HG03064 (cell line): ENCODE data around the gene MBD3.

Experiments used
- ATAC-seq: cut with Tn5 transposase; IDR thresholded peaks from one replicate; pipeline ENCODE4 v1.9.1; 2021; ENCODE audit warnings: low read depth; ENCODE audit not compliant: unreplicated experiment

The MBD3 gene

DNA sequence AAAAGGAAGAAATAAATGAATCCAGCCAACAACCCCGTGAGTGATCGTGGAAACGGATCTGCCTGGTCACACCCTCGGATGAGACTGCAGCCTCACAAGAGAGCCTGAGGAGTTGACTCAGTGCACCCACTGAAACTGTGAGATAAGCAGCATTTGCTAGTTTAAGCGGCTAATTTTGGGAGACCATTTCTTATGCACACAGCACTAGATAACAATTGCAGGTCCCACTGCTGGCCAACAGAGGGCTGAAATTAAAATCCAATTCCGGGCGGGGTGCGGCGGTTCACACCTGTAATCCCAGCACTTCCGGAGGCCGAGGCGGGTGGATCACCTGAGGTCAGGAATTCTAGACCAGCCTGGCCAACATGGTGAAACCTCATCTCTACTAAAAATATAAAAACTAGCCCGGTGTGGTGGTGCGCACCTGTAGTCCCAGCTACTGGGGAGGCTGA lies 9.0 kb upstream of the MBD3 start:
- ATAC-seq, result no peak

DNA sequence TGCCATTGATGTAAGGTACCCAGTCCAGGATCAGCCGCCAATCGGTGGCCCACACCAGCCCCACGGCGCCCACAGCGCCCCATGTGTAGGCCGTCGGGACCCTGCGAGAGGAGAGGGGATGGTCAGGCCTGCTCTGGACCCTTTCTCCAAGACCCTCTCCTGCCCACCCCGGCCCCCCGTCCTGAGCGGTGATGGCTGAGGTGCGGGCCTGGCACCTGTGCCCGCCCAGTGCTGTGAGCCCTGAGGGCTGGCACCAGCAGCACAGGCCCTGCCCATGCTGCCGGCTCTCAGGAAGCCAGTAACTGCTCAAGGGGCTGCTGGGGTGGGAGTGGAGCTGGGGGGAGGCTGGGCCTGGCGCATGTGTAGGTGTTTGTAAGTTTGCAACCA lies 6.8 kb upstream of the MBD3 start:
- no peak for ATAC-seq

DNA sequence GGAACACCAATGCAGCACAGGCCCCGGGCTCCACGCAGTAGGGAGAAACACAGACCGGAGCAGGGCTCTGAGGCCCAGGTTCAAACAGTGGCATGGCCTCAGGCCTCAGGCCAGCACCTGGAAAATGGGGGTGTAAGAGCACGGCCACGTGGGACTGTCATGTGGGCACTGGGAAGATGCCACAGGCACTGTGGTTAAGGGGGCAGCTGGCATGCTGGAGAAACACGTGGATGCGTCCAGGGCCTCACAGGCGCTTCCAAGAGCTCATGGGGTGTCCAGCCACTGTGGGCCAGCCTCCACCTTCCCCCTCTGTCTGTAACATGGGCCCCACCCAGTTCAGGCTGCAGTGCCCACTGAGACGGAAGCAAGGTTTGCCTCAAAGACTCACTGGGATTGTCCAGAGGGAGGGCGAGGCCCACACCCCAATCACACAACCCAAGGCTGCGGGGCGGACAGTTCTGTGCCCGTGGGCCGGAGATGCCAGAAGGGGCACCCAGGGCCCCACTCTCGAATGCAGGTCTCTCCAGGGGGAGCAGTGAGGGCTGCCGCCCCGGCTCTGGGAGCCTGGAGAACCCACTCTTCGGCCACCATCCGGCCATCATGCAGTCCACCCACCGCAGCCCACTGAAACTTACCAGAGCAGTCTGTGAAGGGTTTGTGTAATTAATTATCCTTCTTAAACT lies 6.3 kb upstream of the MBD3 start:
- ATAC-seq, result no peak

DNA sequence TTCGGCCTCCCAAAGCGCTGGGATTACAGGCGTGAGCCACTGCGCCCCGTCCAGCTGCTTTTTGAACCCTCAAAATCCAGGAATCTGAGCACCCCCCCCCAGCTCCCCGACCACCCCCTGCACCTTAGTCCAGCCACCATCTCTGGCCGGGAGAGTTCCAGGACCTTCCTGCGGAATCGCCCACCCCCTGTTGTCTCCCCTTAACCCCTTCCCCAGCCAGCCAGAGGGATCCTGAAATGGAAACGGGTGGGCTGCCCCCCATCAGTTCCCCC lies 772 bp upstream of the MBD3 start:
- no peak for ATAC-seq

- ATAC-seq, result peak; percentile 42
Measured at GRCh38 chr19:1592024-1592754, 476 bp downstream of the MBD3 start.

GRCh38 chr19:1591421-1592023 lies 1.1 kb downstream of the MBD3 start:
- no peak for ATAC-seq

DNA sequence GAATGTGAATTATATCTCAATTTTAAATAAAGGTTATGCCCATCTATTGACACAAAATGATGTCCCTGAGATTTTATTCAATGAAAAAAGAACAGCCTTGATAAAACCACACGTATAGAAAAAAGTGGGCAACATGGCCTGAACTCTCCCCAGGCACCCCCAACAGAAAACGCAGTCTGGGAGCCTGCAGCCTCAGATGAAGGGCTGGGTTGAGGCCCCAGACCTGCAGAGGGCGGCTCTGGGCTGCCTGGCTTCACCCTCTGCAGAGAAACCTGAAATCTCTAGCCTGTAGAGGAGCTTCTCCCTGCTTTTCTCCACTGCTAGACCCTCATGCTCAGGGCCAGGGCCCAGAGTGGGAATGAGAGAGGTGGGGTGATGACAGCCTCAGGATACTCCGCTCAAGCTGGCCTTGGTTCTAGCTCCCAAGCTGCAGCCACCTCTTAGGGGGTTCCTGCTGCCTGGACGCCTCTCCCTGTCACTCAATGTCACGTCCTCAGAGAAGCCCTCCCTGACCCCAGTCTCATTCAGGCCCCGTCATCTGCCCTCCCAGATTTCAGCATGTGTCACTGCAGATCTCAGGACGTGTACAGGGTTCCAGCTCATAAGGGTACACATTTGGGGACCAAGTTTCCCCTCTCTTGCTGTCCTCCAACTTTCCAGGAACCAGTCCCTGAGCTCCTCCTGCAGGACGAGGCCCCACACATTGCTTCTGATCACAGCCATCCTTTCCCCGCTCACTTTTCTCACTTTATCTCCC lies 1.8 kb downstream of the MBD3 start:
- no peak for ATAC-seq

- no peak for ATAC-seq
Measured at GRCh38 chr19:1587872-1588271, 4.8 kb downstream of the MBD3 start.

GRCh38 chr19:1585243-1585580 lies 7.5 kb downstream of the MBD3 start:
- ATAC-seq, result no peak

GRCh38 chr19:1584500-1585242 lies 8.0 kb downstream of the MBD3 start:
- no peak for ATAC-seq

- ATAC-seq, result no peak
Measured at GRCh38 chr19:1582201-1582600, 10.5 kb downstream of the MBD3 start.

GRCh38 chr19:1580957-1581356 lies 11.7 kb downstream of the MBD3 start:
- ATAC-seq, result no peak

DNA sequence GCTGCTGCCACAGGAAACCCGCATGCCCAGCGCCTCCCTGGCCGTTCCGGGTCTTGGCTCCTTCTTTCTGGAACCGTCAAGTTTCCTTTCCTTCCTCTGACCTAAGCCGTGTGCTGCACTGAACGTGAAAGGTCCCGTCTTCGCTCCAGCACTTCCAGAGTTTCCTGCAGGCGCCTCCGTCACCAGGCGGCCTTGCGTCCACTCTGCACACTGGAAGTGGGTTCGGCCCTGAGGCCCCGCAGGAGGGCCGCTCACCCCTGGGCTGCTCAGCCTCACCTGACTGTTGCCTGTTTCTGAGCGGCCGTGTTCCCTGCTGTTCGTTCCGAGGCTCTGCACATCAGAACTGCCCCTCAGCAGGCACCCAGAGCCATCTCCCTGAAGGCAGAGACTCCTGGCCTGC lies 12.3 kb downstream of the MBD3 start:
- no peak for ATAC-seq

DNA sequence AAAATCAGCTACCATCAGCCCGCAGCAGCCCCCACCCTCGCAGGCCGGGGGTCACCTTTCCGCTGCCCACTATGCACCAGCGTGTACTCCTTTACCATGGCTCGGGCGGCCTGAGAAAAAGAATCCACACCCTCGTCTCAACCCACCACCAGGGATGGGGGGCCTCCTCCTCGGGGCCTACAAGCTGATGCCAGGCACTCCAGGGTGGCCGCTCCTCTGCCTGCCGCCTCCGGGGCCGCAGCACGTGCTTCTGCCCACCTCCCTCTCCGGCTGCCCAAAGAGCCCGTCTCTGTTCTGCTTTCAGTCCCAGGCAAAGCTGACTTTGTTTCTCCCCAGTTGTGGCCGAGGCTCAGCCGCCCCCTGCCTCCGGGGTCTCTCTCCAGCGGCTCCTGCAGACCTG lies 13.4 kb downstream of the MBD3 start:
- ATAC-seq, result no peak

DNA sequence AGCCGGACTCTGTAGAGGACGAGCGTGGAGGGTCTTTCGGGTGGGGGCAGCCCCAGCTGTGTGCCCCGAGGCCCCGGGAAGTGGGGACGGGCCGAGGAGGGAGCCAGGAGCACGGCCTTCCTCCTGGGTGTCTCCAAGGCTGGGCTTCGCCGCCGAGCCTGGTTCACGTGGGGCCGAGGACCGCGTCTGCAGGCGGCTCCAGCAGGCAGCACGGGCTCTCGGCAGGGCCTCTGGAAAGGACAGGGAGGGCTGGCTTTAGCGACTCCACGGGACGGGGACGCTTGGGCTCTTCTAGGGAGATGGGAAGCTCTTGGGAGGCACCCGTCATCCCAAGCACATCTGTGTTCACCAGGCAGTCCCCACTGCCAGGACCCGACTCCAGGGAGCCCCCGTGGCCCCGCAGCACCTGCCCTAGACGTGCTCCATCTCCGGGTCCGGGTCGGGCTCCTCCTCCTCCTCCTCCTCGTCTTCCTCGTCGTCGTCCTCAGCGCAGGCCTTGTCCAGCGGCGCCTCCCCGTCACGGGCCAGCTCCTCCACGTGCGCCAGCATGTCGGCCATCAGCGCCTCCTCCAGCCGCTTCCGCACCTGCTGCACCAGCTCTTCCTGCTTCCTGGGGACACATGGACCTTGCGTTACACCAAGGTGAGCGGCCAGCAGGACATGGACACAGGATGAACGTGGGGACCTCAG lies 14.6 kb downstream of the MBD3 start:
- ATAC-seq, result no peak

DNA sequence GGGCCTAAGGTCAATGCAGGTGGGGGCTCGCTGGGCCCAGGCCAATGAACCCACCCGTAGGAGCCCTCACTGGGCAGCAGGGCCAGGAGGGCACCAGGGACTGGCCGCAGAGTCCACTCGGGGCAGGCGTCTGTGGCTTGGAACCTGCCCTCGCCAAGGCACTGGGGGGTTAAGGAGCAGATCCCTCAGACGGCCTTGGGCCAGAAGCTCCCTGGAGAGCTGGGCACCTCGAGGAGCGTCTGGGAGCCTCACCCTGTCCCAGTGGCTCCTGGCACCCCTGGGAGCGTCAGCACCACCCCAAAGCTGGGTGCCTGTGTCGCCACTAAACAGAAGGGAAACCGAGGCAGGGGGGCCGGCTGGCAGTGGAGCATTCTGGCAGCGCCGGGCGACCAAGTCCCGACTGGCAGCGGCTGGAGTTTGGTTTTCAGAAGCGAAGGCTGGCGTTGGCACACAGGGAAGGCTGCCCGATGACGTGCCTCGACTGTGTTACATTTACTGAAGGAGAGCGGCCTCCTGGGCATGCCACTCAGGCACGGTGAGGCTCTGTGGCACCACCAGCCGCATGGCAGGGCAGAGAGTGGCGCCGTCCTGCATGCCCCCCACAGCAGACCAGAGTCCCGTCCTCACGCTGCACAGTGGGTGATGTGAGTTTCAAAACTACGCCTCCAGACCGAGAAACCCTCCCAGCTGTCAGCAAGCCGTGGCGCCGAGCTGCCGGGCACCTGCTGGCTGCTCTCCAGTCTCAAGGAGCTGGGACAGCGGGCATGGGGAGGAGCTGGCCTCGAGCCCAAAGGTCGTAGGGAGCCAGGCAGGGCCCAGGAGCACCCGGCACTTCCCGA lies 15.4 kb downstream of the MBD3 start:
- no peak for ATAC-seq

DNA sequence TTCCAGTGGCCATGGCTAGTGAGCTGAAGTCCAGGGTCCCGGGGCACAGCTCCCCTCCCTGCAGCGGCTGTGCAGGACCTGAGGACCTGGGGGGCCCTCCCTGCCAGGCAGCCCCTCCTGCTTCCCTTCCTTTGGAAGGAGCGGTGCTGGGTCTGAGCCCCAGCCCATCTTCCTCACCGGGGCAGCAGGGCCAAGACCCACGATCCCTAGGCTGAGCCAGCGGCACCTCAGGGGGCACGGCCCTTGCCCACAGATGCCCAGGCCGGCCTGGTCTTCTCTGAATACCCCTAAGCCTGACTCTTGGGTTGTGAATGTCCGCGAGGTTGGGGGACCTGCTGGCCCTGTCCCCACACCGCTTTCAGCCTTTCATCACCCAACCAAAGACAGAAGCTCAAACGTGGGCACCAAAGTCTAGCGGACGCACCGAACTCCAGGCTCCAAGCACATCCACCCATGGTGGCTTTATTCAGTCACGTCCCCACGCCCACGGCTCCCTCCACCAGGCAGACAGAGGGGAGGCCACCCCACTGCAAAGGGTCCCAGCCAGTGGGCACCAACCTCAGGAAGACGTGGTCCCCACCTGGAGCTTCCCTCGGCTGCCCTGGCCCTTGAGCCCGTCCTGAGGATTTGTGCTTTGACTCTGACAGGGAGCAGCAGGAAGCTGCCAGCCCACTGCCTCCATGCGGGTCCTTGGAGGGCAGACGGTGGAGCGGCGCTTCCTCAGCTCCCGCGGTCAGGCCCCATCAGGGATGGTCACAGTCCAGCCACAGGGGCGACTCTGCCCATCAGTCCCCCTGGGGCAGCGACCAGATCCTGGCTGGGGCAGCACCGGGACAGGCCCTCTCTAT lies 16.2 kb downstream of the MBD3 start:
- no peak for ATAC-seq
